Measurements from ENCODE around the gene PICALM. TPM values are rescaled to one million over a fixed set of nuclear protein-coding genes. Genes with fewer than 3 reads are reported as not detected.

The PICALM gene
- total and polyA plus RNA-seq, 2 of the 8 experiments (the other 6 are each of a cell fraction or from before 2014, with no cell fraction given), result 69.4 to 71.3 TPM

GRCh38 chr11:86037743-86038142 lies 31.1 kb downstream of the PICALM start (continued):
- TF ChIP-seq CHD7 (IDR thresholded peaks at IDR 0.05; ENCODE audit: insufficient replicate concordance, low read length), result no peak
- no peak for TF ChIP-seq NRF1 (IDR thresholded peaks at IDR 0.05; ENCODE audit: low read depth, low read length)
- no peak for TF ChIP-seq CHD2 (IDR thresholded peaks at IDR 0.05; ENCODE audit: low read length)
- TF ChIP-seq USF2 (IDR thresholded peaks at IDR 0.05; ENCODE audit: low read length), result no peak
- no peak for TF ChIP-seq RNF2 (IDR thresholded peaks at IDR 0.05; ENCODE audit: borderline replicate concordance, low read depth, low read length, missing control alignments, poor library complexity, severe bottlenecking)
- TF ChIP-seq POLR2A (IDR thresholded peaks at IDR 0.05; ENCODE audit: control extremely low read depth in 1 of 2, low read depth in 2 of 2, low read length in 2 of 2), result no peak

Data from H1 (cell line).